IPS-18a (cell line): ENCODE data around the gene NTMT2.
"Not testable (repeated sequence)": the region's sequence is repeated elsewhere in the genome, so short reads cannot be mapped to it uniquely, and the experiment has no call there.

ENCODE experiments used
- H3K27ac ChIP-seq: one replicate; pipeline ENCODE4 v1.5.1; 2013; ENCODE audit warnings: low read length
- H3K27me3 ChIP-seq: one replicate; pipeline ENCODE4 v1.6.1; 2013; ENCODE audit warnings: mild to moderate bottlenecking, low read length; ENCODE audit not compliant: control insufficient read depth, insufficient read depth
- H3K36me3 ChIP-seq: one replicate; pipeline ENCODE4 v1.6.1; 2013; ENCODE audit warnings: low read depth, low read length; ENCODE audit not compliant: control insufficient read depth
- H3K4me1 ChIP-seq: one replicate; pipeline ENCODE4 v1.6.1; 2013; ENCODE audit warnings: low read depth, low read length; ENCODE audit not compliant: control insufficient read depth
- H3K4me3 ChIP-seq: one replicate; pipeline ENCODE4 v1.5.1; 2013; ENCODE audit warnings: low read length
- H3K9ac ChIP-seq: one replicate; pipeline ENCODE4 v1.6.1; 2013; ENCODE audit warnings: mild to moderate bottlenecking, low read length, moderate library complexity
- H3K9me3 ChIP-seq: one replicate; pipeline ENCODE4 v1.6.1; 2013; ENCODE audit warnings: low read depth, low read length; ENCODE audit not compliant: control insufficient read depth

Gene NTMT2

DNA sequence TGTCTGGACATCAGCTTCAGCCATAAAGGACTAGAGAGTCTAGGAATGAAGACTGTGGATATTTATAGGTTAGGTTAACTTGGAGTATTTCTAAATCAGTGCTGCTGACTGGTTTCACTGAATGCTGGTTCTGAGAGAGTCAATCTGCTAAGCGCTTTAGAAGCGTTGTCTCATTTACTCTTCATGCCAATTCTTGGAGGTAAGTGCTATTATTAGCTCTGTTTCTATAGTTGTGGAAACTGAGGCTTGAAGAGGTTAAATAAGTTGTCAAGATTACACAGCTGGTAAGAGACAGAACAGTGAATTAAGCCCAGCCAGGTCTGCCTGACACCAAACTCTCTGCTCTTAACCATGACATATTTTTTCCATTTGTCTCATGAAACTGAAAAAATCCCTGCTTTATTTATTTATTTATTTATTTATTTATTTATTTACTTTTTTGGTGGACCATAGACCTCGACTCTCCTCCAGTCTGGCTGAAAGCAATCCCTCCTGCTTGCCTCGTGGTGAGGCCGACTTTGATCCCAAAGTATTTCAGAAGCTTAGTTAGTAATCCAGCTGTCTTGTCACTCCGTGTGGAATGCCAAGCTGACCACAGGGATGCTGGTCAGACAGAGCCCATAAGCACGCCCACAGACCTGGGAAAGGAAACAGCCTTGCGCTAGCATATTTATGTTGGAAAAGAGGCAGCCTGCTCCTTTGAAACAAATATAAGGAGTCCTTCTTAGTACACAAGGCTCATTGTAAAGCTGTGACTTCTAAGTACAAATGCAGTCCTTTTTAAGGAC, 16.9 kb downstream of the NTMT2 start:
- Histone ChIP-seq H3K36me3 (no peaks in the 10 kb centered on the region), H3K4me3 (no peak overlapping the region), H3K27me3 (no peaks in the 10 kb centered on the region), H3K27ac (no peak overlapping the region), H3K4me1 (no peaks in the 10 kb centered on the region), H3K9me3 (no peaks in the 10 kb centered on the region), H3K9ac (no peak overlapping the region)

- Histone ChIP-seq H3K4me3 (no peak overlapping the region), H3K4me1 (no peaks in the 10 kb centered on the region), H3K36me3 (no peaks in the 10 kb centered on the region), H3K27me3 (no peaks in the 10 kb centered on the region), H3K9me3 (no peaks in the 10 kb centered on the region), H3K9ac (no peak overlapping the region), H3K27ac (no peak overlapping the region)
Observed at GRCh38 chr1:170164103-170164763, 18.5 kb downstream of the NTMT2 start.

GRCh38 chr1:170166518-170167180, 20.9 kb downstream of the NTMT2 start:
- H3K27ac ChIP-seq: no peak overlapping the region
- H3K9ac ChIP-seq: no peak overlapping the region
- H3K36me3 ChIP-seq: no peaks in the 10 kb centered on the region
- no peaks in the 10 kb centered on the region for H3K27me3 ChIP-seq
- H3K4me1 ChIP-seq: no peaks in the 10 kb centered on the region
- no peak overlapping the region for H3K4me3 ChIP-seq
- H3K9me3 ChIP-seq: no peaks in the 10 kb centered on the region

- H3K4me3 ChIP-seq: no peak overlapping the region
- H3K9ac ChIP-seq: no peak overlapping the region
- H3K9me3 ChIP-seq: no peaks in the 10 kb centered on the region
- H3K27me3 ChIP-seq: no peaks in the 10 kb centered on the region
- H3K4me1 ChIP-seq: no peaks in the 10 kb centered on the region
- H3K36me3 ChIP-seq: no peaks in the 10 kb centered on the region
- H3K27ac ChIP-seq: no peak overlapping the region
Observed at GRCh38 chr1:170168265-170168664, 22.5 kb downstream of the NTMT2 start.

DNA sequence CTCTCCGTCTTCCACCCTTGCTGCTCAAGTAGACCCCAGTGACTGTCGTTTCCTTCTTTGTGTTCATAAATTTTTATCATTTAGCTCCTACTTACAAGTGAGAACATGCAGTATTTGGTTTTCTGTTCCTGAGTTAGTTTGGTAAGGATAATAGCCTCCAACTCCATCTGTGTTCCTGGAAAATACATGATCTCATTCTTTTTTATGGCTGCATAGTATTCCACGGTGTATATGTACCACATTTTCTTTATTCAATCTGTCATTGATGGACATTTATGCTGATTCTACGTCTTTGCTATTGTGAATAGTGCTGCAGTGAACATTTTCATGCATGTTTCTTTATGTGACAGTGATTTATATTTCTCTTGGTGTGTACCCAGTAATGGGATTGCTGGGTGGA, 24.8 kb downstream of the NTMT2 start:
- H3K4me1 ChIP-seq, H3K36me3 ChIP-seq, H3K27ac ChIP-seq, H3K27me3 ChIP-seq, H3K9me3 ChIP-seq, H3K4me3 ChIP-seq, H3K9ac ChIP-seq: not testable (repeated sequence)

DNA sequence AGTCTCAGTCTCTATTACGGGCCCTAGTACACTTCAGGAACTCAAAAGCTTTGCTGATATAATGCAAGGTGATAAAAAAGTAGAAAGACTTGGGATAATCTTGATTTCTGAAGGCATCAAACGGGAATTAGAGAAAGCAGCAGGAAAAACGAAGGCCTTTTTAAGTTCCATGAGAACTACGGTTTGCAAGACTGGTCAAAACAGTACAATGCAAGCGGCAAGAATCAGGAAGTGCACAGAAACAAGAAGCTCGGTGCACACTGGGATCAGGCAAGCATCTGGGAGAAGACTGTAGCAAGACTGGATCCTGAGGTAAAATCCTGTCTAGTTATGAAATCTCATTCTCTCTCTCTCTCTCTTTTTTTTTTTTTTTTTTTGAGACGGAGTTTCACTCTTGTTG, 28.6 kb downstream of the NTMT2 start:
- Histone ChIP-seq H3K27ac (no peak overlapping the region), H3K4me3 (no peak overlapping the region), H3K36me3 (no peaks in the 10 kb centered on the region), H3K9ac (no peak overlapping the region), H3K27me3 (no peaks in the 10 kb centered on the region), H3K9me3 (no peaks in the 10 kb centered on the region), H3K4me1 (no peaks in the 10 kb centered on the region)

- H3K36me3 ChIP-seq: no peaks in the 10 kb centered on the region
- H3K9ac ChIP-seq: no peak overlapping the region
- H3K9me3 ChIP-seq: no peaks in the 10 kb centered on the region
- H3K4me1 ChIP-seq: no peaks in the 10 kb centered on the region
- H3K4me3 ChIP-seq: no peak overlapping the region
- H3K27me3 ChIP-seq: no peaks in the 10 kb centered on the region
- H3K27ac ChIP-seq: no peak overlapping the region
Observed at GRCh38 chr1:170175041-170175440, 29.3 kb downstream of the NTMT2 start.

GRCh38 chr1:170175484-170175883, 29.7 kb downstream of the NTMT2 start:
- no peaks in the 10 kb centered on the region for H3K27me3 ChIP-seq

GRCh38 chr1:170176772-170177171, 31.0 kb downstream of the NTMT2 start:
- H3K36me3 ChIP-seq: no peaks in the 10 kb centered on the region
- H3K9ac ChIP-seq: no peak overlapping the region
- no peaks in the 10 kb centered on the region for H3K27me3 ChIP-seq
- H3K4me1 ChIP-seq: no peaks in the 10 kb centered on the region
- H3K27ac ChIP-seq: no peak overlapping the region
- no peak overlapping the region for H3K4me3 ChIP-seq
- H3K9me3 ChIP-seq: no peaks in the 10 kb centered on the region

More at GRCh38 chr1:170175484-170175883, 29.7 kb downstream of the NTMT2 start:
- Histone ChIP-seq H3K4me1 (no peaks in the 10 kb centered on the region), H3K36me3 (no peaks in the 10 kb centered on the region), H3K9ac (no peak overlapping the region), H3K27ac (no peak overlapping the region), H3K4me3 (no peak overlapping the region), H3K9me3 (no peaks in the 10 kb centered on the region)

DNA sequence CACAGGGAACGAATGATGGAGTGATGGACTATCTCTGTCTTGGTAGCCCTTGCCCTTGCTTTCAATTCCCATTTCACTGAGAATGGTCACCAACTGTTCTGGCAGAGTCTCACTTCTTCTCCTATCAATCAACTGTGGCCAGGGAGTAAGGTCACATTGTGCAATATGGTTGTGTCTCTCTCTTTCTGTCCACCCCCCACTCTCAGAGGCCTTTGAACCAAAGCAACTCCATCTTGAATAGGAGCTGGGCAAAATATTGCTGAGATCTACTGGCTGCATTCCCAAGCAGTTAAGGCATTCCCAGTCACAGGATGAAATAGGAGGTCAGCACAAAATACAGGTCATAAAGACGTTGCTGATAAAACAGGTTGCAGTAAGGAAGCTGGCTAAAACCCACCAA, 36.7 kb downstream of the NTMT2 start:
- Histone ChIP-seq H3K9ac (no peak overlapping the region), H3K4me1 (no peaks in the 10 kb centered on the region), H3K9me3 (no peaks in the 10 kb centered on the region), H3K36me3 (no peaks in the 10 kb centered on the region), H3K27me3 (no peaks in the 10 kb centered on the region), H3K4me3 (no peak overlapping the region), H3K27ac (no peak overlapping the region)

DNA sequence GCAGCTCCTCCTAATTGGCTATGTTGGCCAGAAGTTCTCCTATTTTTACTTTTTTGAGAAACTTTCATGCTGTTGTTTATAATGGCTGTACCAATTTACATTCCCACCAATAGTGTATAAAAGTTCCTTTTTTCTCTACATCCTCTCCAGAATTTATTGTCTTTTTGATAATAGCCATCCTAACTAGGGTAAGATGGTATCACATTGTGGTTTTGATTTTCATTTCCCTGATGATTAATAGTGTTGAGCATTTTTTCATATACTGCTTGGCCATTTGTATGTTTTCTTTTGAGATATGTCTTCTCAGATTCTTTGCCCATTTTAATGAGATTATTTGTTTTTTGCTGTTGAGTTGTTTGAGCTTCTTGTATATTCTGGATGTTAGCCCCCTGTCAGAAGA, 46.8 kb downstream of the NTMT2 start:
- no peak overlapping the region for H3K9ac ChIP-seq
- no peaks in the 10 kb centered on the region for H3K36me3 ChIP-seq
- no peaks in the 10 kb centered on the region for H3K4me1 ChIP-seq
- no peaks in the 10 kb centered on the region for H3K9me3 ChIP-seq
- H3K4me3 ChIP-seq: no peak overlapping the region
- no peaks in the 10 kb centered on the region for H3K27me3 ChIP-seq
- no peak overlapping the region for H3K27ac ChIP-seq
